Activated CD8-positive, alpha-beta memory T cell treated with anti-CD3 and anti-CD28 coated beads, Interleukin-2, amount 50 U/mL, for 24 hours (primary cell): ENCODE measurements around the gene MATK.
"Not testable (repeated sequence)": the region's sequence is repeated elsewhere in the genome, so short reads cannot be mapped to it uniquely, and the experiment has no call there.

Source experiments
- DNase-seq: peaks from one replicate; pipeline ENCODE4 v3.0.0-alpha.2; 2020; ENCODE audit errors: extremely low read depth

MATK gene

DNA sequence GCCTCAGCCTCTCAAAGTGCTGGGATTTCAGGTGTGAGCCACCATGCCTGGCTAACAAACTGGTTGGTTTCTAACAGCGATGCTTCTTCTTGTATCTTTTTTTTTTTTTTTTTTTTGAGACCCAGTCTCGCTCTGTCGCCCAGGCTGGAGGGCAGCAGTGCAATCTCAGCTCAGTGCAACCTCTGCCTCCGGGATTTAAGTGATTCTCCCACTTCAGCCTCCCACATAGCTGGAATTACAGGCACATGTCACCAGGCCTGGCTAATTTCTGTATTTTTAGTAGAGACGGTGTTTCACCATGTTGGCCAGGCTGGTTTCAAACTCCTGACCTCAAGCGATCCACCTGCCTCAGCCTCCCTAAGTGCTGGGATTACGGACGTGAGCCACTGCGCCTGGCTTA, 30.0 kb upstream of the MATK start:
- not testable (repeated sequence) for DNase-seq

DNA sequence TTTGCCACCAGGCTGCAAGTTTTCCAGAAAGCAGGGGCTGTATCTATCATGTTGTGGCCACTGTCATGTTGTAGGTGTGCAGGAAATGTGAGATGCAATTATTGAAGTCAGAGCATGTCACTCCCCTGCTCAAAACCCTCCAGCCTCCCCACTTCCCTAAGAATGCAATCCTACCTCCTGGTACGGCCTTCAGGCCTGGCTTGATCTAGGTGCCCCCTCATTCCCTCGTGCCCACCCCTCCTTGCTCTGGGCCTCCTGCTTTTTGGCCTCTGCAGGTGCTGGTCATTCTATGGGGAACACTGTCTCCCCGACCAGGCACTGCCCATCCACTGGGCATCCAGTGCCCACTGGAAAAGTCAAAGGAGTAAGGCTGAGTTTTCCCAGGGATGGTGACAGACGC, 28.5 kb upstream of the MATK start:
- no peak for DNase-seq

DNA sequence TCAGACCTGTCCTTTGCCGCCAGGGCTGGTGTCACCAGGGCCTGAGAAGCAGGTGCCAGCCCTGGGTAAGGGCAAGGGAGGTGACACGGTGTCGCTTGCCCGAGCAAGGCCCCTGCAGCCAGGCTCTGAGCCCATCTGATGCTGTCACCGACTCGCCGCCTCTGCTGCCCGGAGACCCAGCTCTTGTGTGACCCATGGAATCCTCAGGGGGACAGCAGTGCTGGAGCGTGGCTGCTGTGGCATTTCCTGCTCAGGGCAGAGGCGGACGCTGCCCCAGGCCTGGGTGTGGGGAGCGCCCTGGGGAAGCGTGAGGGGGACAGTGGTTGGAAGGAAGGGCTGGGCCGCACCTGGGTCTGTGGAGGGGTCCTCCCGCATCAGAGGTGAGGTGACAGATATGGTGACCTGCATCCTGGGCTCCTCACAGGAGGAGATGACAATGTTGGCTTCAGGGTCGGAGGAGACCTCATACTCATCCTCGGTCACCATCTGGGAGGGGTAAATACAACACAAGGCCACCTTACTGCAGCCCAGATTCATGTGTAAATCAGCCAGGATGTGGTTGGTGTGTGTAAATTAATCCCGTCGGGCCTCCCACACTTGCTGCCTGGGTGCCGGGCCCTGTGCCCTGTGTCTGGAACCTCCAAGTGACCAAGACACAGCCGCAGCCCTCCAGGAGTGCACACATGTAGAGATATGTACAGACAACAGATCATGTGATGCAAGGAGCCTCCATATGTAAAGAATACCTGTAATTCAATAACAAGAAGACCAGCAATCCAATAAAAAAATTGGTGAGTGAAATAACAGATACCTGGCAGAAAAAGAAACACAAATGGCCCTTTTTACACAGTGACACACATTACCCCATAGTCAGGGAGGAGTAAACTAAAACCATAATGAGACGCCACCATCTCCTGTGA, 27.6 kb upstream of the MATK start:
- no peak for DNase-seq

DNA sequence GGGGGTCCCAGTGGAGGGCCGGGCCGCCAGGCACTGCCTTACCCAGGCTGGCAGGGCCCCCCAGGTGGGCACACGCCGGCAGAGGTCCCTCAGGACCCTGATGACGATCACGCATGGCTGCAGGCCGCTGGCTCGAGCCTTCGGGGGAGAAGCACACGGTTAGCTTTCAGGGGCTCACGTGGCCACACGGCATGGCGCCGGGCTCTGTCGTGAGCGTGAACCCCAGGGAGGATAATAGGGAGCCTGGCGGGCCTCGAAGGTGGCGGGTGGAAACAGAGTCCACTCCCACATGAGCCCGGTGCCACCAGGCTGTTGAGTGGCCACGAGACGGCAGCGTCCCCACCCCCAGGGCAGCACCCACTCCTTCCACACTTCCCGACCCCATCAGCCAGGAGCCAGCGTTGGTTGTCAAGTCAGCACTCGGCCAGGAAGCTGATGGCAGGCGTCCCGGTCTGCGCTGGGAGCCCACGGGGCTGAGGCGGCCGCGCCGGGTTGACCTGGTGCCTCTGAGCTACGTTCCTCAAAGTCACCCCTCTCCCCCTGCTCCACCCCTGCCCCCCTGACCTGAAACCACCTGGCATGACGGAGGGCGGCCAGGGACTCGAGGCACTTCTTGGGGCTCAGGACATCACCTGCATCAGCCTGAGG, 24.7 kb upstream of the MATK start:
- no peak for DNase-seq

DNA sequence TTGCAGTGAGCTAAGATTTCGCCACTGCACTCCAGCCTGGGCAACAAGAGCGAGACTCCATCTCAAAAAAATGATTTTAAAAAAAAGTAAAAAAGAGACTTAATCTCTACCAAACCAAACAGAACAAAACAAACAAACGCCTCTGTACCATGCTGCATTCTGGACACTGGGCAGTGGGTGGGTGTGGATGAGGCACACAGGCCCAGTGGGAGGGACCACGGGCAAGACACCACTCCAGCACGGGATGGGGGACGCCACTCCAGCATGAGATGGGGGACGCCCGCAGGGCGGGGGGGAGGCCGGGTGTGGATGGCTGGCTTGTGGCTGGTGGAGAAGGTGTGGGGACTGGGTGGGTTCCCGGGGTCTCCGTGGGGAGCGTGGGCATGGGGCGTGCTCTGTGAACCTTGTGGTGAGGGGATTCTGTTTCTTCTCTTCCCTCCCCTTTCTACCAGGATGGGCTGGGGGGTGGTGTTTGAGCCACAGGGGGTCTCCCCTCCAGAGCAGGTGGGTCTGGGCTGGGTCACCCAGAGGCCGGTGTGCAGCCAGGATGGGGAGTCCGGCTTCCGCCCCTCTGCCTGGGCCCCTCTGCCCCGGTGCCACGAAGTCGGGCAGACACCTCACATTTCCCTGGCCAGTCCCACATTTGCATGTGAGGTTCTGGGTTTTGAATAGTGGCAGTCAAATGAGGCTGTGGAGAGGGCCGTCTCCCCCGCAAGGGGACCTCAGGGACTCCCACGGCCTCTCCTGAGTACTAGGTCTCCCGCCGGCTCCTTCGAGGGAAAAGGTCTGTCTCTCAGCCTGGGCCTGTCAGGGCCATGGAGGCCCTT, 23.9 kb upstream of the MATK start:
- DNase-seq: no peak

DNA sequence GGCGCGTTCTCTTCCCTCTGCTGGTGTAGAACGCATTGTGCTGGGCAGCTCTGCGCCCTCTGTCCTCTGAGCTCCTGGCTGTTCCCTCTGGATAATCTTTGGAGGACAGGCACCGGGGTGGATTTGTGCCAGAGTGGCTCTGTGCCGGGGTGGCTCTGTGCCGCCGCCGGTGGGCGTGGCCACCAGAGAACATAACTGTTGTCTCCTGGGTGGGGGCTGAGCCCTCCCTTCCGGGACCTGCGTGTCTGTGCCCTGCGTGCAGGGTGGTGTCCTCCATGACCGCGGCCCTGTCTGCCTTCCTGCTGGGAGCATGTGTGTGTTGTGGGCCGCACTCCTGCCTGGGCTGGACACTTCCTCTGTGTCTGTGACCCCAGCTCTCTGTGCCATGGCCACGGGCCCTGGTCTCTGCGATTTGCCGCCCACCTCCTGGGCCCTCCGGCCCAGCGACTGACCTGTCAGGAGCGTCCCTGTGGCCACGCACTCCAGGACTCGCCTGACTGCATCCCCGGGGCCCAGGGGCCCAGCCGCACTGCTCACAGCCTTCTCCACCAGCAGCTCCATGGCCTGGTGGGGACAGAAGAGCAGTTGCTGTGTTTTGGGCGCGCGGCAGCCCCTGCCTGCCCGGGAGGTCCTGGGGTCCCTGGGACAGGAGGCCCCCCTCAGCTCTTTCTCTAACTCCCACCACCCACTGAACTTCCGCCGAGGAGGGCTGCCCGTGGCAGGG, 22.4 kb upstream of the MATK start:
- no peak for DNase-seq

DNA sequence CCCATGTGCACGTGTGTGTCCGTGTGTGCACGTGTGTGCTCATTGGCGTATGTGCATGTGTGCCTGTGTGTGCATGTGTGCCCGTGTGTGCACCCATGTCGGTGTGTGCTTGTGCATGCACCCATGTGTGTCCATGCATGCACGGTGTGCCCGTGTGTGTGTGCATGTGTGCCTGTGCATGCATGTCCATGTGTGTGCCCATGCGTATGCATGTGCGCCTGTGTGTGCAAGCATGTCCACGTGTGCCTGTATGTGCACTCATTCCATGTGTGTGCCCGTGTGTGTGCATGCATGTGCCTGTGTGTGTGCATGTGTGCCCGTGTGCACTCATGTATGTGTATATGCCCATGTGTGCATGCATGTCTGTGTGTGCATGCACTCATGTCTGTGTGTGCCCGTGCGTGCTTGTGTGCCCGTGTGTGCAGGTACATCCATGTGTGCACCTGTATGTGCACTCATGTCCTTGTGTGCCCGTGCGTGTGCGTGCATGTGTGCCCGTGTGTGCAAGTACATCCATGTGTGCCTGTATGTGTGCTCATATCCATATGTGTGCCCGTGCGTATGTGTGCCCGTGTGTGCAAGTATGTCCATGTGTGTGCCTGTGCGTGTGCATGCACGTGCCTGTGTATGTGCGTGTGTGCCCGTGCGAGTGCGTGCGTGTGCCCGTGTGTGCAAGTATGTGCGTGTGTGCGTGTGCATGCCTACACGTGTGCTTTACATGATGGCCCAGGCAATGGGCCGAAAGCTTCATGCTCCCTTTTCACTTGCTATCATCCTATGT, 21.6 kb upstream of the MATK start:
- DNase-seq: no peak

DNA sequence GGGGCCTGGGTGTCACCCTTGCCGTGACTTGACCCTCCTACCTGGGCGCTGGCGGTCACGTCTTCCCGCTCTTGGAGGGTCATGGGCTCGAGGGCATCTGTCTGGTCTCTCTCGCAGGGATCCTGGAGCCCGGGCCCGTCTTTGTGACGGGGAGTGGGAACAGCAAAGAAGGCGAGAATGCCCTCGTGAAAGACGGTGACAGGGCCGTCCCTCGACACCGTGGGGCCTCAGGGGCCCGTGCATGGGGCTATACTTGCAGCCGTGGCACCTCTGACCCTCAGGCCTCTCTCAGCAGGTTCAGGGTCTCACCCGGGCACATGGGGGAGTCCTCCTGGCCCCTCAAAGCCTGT, 20.9 kb upstream of the MATK start:
- no peak for DNase-seq

DNA sequence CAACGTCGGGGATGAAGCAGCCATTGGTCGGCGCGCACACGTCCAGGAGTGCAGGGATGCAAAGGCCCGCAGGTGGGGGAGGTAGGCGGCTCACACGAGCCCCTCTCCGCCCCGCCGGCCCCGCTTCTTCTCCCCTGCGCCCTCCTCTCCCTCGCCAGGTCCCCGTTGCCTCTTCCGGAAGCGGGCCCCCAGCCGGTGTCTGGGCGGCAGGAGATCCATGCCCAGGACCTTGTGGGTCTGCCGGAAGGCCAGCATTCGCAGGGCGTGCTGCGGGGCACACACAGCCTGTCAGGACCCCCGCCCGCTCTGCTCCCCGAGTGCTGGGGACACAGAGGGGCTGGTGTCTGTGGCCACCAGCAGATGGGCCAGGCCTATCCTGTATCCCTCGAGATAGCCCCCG, 19.7 kb upstream of the MATK start:
- no peak for DNase-seq

DNA sequence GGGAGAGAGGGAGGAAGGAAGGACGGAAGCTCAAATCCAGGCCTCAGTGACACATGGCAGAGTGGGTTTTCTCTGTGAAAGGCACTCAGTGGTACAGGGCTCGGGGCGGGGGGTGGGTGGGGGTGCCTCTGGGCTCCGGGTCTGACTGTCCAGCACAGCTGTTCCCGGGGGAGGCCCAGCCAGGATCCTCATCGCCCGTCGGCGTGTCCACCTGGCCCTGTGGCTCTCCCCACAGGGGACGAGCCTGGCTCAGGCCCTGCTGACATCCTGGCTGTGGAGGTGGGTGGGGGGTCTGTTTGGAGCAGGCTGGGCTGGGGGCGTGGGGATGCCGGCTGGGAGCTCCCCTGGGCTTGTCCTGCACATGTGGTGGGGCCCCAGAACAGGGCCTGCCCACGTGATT, 18.2 kb upstream of the MATK start:
- no peak for DNase-seq

DNA sequence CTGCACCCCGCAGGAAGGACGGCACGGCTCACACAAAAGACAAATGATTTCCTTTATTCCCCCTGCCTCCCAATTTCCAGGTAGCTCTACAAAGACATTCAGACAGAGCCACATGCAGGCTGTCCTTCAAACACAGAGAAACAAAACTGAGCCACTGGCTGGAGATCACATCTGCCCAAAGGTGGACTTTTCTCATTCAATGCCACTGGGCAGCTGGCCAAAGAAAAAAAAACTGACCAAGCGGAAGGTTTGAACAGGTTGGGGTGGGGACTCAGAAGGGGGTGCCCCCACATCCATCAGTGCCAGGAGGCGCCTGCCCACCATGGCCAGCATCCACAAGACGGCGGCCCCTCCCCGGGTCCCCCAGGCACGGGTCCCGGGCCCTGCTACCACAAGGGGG, 17.8 kb upstream of the MATK start:
- no peak for DNase-seq

DNA sequence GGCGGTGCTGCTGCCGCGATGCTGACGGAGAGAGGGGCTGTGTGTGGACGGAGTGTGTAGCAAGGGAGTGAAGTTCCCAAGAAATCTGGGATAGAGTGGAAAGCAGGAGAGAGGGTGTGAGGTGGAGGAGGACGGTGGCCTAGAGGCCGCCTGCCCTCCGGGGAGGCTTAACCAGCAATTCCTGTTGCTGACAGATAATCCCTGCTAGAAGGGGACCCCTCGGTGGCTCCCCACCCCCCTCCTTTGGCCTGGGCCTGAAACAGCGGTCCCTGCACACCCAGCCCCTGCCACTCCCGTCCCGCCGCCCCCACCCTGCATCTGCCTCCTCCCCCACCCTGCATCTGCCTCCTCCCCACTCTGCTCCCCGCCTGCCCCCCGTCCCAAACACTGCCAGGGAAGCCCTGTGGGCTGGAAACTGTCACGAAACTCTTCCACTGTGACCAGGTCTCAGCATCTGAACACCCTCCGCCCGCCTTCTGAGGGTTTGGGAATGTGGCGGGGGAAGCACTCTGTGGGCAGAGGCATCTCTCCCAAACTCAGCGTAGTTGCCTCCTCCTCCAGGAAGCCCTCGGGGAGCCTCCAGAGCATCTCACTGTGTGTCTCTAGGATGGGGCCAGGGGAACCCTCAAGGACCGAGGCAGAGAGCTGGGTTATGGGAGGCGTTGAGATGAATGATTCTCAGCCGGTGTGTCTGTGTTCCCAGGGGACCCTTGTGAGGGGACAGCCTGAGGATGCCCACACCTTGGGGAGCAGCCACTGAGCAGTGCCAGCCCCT, 17.1 kb upstream of the MATK start:
- DNase-seq: no peak

DNA sequence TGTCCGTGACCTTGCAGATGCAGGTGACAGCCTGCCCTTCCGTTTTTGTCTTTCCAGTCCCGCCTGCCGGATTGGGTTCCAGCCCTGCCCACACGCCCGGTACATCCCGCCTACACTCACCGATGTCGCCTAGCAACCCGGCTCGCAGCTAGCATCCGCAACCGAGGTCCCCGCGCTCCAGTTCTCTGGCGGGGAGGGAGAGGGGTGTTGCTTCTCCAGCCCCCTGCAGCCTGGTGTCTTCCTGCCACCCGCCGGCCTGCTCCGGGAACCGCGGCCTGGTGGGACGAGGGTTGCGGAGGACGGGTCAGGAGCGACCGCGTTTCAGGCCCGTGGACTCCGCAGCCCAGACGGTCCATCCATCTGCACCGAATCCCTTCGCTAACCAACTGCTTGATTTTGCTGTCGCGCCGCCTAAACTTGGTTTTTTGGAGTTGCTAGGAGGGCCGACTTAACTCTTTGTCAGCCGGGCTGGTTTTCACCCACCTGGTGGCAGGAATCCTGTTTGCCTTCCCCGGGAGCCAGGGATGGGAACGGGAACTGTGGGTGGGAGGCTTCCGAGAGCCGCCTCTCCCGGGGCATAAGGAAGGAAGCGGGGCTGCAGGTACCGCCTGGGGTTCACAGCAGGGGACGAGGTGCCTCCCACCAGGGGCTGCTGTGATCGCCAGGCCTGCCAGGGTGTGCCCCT, 15.4 kb upstream of the MATK start:
- no peak for DNase-seq

DNA sequence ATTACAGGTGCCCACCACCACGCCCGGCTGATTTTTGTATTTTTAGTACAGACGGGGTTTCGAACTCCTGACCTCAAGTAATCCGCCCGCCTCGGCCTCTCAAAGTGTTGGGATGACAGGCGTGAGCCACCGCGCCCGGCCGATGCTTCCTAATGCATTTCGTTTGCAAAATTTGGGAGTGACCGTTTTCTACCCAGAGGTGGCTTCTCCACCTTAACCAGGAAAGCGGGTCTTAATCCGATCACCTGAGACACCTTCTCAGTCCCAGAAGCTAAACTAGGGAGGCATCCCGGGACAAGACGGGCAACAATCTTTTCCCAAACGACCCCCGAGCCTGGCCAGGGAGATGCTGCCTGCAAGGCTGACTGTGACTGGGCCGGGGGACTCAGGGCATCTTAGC, 14.8 kb upstream of the MATK start:
- DNase-seq: no peak

DNA sequence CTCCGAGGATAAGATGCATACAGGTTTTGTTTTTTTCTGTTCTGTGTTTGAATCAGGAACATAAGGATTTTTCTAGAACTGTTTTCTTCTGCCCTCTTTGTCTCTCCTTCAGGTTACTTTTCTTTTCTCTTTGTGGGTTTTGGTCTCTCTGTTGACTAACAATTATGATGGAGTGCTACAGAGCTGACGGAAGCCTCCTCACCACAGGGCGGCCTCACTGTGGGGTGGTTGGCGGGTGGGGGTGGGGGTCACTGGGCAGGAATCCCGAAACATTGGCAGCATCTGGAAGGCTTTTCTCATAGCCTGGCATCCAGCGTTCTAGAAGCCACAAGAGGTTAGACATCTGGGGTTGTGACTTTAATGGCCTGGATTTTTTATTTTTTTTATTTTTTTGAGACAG, 12.0 kb upstream of the MATK start:
- DNase-seq: no peak

DNA sequence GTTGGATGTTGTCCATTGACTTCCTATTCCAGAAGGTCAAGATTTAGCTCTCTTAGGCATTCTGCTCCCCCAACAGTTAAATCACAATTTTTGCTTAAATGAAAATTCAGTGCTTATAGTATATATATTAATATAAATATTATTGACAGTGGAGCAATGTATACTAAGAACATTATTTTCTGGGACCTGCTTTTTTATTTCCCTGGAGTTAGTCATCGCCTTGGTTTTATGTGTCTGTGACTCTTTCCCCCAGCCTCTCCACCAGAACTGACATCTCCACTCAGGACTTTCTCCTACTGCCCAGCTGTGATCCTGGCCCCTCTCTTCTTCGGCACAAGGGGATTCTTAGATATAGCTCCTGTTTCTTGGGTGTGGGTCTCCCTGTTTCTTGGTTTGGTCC, 10.2 kb upstream of the MATK start:
- no peak for DNase-seq

DNA sequence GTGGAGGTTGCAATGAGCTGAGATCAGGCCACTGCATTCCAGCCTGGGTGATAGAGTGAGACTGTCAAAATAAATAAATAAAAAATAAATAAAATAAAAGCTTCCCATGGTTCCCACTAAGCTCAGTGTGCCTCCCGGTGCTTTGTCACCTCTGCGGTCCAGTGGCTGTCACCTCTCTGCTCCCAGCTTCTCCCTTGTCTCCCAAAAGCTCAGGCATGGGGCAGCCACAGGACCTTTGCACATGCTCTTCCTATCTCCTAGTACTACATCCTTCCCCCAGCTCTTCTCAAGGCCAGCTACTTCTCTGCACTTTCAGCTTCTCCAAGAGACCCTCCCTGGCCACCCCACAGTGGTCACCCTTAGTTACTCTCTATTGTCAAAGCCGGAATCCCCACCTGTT, 7.6 kb upstream of the MATK start:
- DNase-seq: no peak

DNA sequence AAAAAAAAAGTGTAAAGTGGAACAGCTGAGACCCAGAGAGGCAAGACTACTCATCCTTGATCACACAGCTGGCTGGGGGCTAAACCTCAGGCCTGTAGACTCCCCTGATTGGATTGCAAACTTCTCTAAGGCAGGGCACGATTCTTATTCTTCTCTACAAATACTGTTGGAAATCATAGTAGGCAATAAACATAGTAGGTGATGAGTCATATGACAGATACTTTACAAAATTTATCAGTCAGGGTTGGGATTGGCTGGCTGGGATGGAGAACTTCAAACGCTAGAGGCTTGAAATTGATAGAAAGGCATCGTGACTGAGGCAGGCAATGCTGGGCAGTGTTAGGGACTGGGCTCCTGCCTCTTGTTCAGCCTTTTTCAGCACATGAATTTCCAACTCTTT, 5.9 kb upstream of the MATK start:
- no peak for DNase-seq

DNA sequence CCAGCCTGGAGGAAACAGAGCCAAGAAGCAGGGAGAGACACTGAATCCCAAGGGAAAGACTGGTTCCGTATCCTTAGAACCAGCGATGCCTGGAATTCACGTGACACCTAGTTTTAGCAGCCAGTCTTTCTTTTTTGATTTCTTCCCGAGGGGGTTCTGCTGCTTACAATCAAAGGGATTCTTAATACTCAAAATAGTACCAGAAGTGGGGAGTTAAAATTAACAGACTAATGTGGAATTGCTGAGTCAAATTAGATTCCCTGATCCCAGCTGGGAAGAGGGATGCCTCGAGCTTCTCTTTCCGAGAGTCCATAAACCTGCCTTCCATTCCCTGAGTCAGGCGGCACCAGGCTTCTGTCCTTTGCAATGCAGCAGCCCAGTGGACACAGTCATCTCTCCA, 4.8 kb upstream of the MATK start:
- no peak for DNase-seq

DNA sequence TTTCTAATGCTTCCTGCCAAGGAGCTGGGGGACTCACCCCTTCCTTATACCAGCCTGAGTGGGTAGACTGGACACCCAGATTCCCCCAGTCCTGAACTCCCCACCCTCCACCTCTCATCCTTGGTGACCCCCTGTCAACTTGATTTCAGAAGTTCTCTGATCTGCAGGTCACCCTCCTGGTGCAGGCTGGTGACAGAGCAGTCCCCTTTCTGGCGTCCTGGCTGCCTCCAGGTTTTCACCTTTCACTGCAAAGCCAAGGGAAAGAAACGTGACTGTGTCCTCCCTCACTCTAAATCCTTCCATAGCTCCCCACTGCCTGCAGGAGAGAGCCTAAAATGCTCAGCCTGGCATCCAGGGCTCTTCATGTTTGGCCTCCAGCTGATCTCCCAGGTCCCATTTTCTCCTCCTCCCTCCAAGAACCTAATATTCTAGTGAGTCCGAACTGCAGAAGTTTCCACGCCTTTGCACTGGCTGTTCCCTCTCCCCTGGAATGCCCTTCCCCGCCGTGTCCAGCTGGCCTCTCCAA, 4.1 kb upstream of the MATK start:
- no peak for DNase-seq
